HepG2 (cell line): ENCODE results near the gene SPSB1.

Source experiments
- ATF2 ChIP-seq: sonication (generic); formaldehyde crosslinking; IDR thresholded peaks from 2 replicates; pipeline ENCODE4 v1.4.0; 2020; ENCODE audit warnings: missing genetic modification reagents
- CTCF ChIP-seq: sonication (generic); formaldehyde crosslinking; IDR thresholded peaks from 2 replicates; pipeline ENCODE4 v1.5.0; 2020; ENCODE audit warnings: mild to moderate bottlenecking, missing genetic modification reagents, moderate library complexity
- E2F1 ChIP-seq: sonication (generic); formaldehyde crosslinking; IDR thresholded peaks from 2 replicates; pipeline ENCODE4 v1.5.0; 2020; ENCODE audit warnings: missing genetic modification reagents
- HDAC6 ChIP-seq: fragments of 200-600 bp; sonication (generic); IDR thresholded peaks from 2 replicates; pipeline ENCODE4 v1.7.0; 2017; ENCODE audit warnings: mild to moderate bottlenecking, antibody characterized with exemption, low read length, low read depth
- KLF12 ChIP-seq: sonication (generic); formaldehyde crosslinking; IDR thresholded peaks from 2 replicates; pipeline ENCODE4 v1.4.0; 2020; ENCODE audit warnings: missing genetic modification reagents, borderline replicate concordance
- PBX2 ChIP-seq: IDR thresholded peaks from 2 replicates; pipeline ENCODE4 v1.6.1; 2016; ENCODE audit warnings: control low read depth
- POLR2AphosphoS5 ChIP-seq: IDR thresholded peaks from 2 replicates; pipeline ENCODE4 v1.6.1; 2012; ENCODE audit warnings: low read depth, low read length
- STAT6 ChIP-seq: sonication (generic); formaldehyde crosslinking; IDR thresholded peaks from 2 replicates; pipeline ENCODE4 v1.4.0; 2020; ENCODE audit warnings: missing genetic modification reagents, mild to moderate bottlenecking, borderline replicate concordance
- YEATS2 ChIP-seq: sonication (generic); formaldehyde crosslinking; IDR thresholded peaks from 2 replicates; pipeline ENCODE4 v1.4.0; 2020; ENCODE audit warnings: missing genetic modification reagents, borderline replicate concordance
- ZBTB43 ChIP-seq: sonication (generic); formaldehyde crosslinking; conservative IDR thresholded peaks from 2 replicates; pipeline ENCODE4 v1.4.0; 2020; ENCODE audit warnings: missing genetic modification reagents
- ZNF3 ChIP-seq: IDR thresholded peaks from 2 replicates; pipeline ENCODE4 v1.7.0; 2017; ENCODE audit warnings: inconsistent platforms
- ZNF605 ChIP-seq: sonication (generic); formaldehyde crosslinking; IDR thresholded peaks from 2 replicates; pipeline ENCODE4 v1.8.0; 2022; ENCODE audit warnings: mild to moderate bottlenecking, missing genetic modification reagents

- TF ChIP-seq ZBTB43 (CRISPR knock-in tag) = no peak
- no peak for TF ChIP-seq ZNF605 (CRISPR knock-in tag)
- no peak for TF ChIP-seq POLR2AphosphoS5
- no peak for TF ChIP-seq PBX2 (CRISPR knock-in tag)
- no peak for TF ChIP-seq ZNF3 (CRISPR knock-in tag)
- TF ChIP-seq HDAC6 = no peak
- no peak for TF ChIP-seq YEATS2 (CRISPR knock-in tag)
- TF ChIP-seq ATF2 (CRISPR knock-in tag) = no peak
- no peak for TF ChIP-seq E2F1 (CRISPR knock-in tag)
- TF ChIP-seq KLF12 = no peak
- no peak for TF ChIP-seq STAT6 (CRISPR knock-in tag)
- no peak for TF ChIP-seq CTCF (CRISPR knock-in tag)
These were observed 10.6 kb upstream of the SPSB1 start for GRCh38 chr1:9281908-9282695.
